ENCODE measurements around the gene MMRN2. TPM values are rescaled to one million over a fixed set of nuclear protein-coding genes. Genes with fewer than 3 reads are reported as not detected.
"Not testable (repeated sequence)": the region's sequence is repeated elsewhere in the genome, so short reads cannot be mapped to it uniquely, and the experiment has no call there.

The MMRN2 gene
- total RNA-seq, 1 donor from 2014 or later: not detected

DNA sequence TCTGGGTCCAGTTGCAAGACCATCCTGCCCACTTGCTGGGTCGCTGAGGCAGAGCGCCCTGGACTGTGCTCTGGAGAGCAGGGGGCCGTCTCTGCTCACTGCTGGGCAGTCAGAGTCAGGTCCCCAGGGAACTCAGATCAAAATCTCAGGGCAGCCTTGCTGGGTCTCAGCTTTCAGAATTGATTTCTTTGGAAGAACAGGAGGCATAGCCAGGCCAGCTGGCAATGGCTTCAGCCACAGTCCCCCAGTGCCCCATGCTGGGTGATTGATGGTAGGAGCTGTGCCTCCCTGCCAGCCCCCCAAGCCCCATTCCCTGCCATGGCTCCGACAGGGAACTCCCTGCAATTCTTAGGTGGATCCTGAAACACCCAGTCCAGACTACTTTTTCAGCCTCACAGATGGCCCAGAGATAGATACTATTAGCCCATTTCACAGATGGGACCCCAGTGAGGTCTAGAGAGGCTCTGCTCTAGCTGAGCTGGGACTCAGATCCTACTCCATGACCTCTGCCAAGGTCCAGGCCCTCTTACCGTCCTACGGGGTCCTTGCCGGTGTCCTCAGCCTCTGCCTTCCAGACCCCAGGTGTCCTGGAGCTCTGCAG lies 467 bp downstream of the MMRN2 start:
- intact Hi-C loops (cut with micrococcal nuclease): no loop called here

DNA sequence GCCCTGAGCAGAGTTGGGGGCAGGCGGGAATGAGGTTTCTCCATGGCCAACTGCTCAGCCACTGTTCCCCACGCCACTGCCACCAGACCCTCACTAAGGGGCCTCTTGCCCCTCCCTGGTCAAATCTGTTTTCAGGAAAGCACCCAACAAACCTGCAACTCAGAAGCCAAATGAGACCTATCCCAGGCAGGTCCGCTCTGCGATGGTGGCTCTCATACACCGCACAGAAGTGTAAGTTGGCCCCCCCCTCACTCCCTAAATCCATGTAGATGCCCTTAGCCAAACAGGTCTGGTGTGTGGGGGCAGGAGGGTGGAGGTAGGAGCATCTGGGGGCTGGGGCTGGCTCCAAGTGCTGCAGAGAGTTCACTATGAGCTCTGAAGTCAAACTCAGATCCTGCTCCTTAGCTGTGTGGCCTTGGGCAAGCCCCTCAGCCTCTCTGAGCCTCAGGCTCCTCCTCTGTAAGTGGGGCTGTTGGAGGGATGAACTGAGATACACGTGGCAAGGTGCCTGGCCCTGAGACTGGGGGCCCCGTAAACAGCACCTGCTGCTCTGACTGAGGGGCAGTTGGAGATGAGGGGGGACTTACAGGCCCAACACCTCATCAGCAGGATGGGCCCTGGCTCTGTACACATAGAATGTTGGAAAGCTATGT lies 1.1 kb downstream of the MMRN2 start:
- intact Hi-C loops (cut with micrococcal nuclease): no loop called here

DNA sequence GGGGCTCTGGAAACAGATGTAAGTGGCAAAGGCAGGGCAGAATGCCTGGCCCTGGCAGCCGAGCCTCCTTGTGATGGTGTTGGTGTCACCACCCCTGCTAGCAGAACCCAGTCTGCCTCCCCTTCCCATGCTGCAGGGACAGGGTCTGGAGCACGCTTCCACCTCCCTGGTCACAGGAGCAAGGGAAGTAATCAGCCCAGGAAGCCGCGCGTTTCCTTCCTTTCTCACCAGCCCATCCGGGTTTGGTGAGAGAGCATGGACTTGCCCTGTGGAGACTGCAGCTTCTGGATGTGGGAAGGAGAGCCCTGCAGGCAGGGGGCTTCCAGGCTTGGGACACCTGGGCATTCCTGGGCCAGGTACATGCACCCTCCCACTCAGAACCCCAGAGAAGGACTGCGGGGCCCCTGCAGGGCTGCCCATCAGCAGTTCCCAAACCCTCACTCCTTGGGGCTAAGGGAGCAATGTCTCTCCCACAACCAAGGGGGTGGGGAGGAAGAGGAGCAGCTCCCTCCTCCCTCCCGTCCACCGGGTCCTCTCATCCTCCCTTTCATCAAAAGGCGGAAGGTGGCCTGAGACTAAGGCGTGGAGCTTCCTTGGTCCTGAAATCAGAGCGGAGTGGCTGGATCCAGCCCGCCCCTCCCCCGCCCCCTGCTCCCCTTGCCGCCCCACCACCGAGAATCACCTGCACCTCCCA lies 1.8 kb downstream of the MMRN2 start:
- intact Hi-C loops (cut with micrococcal nuclease): no loop called here

DNA sequence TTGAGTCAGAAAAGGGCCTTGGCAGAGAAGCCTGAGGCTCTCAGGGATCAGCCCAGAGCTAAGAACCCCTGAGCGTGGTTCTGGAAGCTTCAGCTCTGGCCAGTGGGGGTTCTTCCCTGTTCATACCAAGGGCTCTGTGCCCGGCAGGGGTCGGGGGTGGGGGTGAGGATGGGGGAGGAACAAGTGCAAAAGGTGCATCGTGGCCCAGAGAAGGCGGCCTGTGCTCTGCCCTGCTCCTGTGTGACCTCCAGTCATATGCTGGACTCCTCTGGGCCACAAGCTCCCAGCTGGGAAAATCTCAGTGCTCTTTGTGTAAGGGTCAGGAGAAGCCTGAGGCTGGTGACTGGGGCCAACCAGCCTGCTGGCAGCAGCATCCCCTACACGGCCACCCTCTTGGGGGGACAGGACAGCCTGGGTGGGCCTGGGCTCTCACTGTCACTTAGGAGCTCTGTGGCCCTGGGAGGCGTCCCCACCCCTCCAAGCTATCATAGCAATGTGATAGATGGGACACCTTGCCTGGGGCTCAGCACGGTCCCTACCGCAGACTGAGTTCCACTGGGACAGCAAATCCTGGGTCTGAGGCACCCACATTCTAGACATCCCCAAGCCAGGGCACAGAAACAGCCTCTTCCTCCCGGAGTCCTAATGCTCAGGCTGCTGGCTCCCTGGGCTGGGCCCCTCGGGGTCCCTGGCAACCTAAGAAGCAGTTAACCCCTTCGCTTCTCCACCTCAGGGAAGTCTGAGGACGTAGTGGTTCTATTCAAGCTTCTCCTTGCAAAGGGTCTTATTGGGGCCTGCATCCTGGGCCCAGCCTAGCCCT lies 2.5 kb downstream of the MMRN2 start:
- intact Hi-C loops (cut with micrococcal nuclease): no loop called here

DNA sequence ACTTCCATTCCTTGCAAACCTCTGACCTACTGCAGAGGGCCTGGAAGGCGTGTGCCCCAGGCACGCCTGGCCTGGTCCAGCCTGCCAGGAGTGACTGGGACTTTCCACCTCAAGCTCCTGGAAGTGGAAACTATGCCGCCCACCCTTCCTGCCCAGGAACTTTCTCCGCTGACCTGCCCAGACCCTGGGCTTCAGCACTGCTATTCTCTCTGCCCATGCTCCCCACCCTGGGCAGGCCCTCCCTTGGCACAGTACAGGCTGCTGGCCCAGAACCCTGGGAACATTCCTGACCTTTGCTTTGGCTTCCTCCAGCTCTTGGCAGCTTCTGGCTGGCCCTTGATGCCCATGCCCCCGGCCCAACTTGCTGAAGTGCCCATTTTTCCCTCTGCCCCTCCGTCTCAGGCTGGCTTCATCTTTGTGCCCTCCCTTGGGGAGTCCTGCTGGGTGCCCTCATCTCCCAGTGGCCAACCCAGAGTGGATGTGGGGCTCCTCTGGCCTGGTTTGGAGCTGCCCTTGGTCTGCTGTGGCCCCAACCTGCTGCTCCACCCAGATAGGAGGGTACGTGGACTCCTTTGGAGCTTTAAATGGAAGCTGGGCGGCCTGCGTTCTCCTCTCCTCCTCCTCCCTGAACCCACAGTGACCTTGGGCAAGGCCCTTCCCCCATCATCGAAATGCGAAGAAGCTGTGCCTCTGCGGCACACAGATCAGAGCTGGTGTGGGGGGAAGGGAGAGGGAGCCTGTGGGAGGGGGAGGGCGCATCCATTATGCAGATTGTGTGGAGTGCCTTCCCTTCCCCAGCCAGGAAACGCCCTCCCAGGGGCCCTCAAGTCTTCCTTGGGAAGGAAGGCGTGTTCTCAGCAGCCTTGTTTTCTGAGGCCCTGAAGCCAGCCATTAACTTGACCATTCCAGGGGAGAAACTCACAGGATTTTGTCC lies 3.4 kb downstream of the MMRN2 start:
- intact Hi-C loops (cut with micrococcal nuclease): no loop called here

DNA sequence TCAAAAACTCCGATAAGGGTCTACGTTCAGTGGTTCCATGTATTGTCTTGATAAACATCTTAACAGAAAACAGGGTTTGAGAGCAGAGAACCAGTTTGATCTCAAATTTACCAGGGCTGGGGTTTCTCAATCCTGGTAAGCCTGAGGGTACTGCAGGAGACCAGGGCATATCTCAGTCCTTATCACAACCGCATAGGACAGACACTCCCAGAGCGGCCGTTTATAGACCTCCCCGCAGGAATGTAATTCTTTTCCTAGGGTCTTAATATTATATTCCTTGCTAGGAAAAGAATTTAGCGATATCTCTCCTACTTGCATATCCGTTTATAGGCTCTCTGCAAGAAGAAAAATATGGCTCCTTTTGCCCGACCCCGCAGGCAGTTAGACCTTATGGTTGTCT lies 4.7 kb downstream of the MMRN2 start:
- intact Hi-C loops (cut with micrococcal nuclease): not testable (repeated sequence)

DNA sequence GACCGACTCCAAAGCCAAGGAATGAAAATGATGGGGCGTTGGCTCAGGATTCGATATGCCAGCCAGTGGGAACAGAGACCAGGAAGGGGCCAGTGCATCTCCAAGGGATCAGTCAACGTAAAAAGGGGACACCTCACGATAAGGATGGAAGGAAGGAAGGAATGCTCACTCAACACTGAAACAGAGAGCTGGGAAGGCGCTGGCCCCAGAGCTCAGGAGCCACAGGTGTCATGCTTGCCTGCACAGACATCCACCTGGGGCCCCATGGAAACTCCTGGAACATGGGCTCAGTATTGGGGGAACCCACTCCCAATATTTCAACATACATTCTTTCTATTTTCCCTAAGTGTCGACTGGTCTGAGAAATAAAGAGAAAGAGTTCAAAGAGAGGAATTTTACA lies 5.3 kb downstream of the MMRN2 start:
- intact Hi-C loops (cut with micrococcal nuclease): no loop called here

DNA sequence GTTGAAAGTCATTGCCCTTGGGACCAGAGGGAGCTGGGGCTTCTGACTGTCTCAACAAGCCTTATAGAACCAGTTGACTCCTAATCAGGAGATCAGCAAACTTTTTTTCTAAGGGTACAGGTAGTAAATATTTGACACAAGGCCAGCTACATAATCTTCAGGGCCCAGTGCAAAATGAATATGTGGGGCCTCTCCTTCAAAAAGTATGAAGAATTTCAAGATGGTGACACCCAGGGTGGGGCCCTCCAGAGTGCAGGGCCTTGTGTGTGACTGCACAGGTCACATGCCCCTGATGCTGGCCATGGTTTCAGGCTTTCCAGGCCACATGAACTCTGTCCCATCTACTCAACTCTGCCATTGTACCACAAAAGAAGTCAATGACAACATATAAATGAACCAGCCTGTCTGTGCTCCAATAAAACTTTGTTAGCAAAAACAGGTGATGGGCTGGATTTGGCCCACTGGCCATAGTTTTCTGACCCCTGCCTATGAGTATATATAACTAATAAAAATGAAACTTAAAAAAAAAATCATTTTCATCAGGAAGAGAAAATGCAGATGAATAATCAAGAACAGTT lies 6.1 kb downstream of the MMRN2 start:
- intact Hi-C loops (cut with micrococcal nuclease): no loop called here

DNA sequence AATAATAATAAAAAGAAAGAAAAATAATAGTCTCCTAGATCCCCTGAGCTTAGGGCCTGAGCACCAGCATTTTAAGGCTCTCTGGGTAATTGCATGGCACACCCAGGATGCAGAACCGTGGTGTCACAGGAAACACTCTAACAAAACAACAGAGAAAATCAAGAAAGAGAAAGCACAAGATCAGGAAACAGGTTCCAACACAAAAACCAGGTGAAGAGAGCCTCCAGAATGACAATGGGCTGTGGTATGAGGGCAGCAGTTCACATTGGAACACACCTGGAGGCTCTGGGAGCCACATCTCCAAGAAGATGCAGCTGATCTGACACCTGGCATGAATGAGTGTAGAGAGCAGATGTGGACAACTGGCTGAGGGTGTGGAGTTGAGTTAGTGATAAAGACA lies 7.1 kb downstream of the MMRN2 start:
- intact Hi-C loops (cut with micrococcal nuclease): no loop called here

DNA sequence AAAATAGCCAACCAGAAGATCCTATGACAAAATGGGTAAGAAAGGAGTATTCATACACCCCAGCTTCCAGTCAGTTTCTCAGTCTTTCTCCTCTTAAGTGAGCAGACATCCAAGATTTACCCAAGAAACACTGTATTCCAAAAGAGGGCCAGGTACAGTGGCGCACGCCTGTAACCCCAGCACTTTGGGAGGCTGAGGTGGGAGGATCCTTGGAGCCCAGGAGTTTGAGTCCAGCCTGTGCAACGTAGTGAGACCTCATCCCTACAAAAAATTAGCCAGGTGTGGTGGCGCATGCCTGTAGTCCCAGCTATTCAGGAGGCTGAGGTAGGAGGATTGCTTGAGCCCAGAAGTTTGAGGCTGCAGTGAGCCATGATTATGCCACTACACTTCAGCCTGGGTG lies 9.6 kb downstream of the MMRN2 start:
- intact Hi-C loops (cut with micrococcal nuclease): not testable (repeated sequence)

DNA sequence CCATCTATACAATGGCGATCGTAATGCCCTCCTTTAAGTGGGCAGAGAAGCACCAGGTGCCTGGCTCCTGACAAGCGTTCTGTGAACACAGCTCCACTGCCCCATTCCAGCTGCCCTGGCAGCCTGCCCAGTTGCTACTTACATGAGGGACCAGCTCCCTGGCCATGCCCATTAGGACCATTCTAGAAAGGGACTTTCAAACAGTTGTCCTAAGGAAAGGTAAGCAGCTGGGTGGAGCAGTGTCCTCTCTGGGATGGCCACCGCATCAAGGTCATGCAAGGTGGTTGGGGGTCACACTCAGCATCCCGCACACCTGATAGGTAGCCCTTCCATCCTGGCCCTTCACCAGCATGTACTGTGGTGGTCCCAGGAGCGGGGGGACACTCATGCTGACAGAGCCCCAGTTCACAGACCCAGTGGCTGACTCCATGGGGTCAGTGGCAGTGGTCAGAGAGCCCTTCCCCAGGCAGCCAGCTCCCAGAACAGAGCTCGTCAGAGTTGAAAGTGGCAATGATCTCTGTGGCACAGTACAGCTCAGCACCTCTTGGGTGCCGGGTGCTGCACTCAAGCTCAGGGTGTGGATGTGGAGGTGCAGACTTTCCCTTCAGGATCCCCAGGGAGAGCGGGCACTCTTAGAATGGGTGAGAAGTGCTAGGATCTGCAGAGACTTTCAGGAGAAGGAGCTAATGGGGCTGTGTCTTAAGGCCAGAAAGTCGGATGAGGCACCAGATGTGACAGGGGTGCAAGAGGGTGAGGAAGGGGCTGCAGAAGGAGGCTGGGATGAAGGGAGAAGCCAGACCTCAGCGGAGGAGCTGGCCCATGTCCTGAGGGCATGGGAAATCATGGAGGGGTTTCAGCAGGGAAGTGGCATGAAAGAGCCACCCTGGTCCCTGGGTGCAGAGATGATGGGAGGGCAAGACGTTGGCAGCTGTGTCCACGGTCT lies 10.9 kb downstream of the MMRN2 start:
- intact Hi-C loops (cut with micrococcal nuclease): no loop called here

DNA sequence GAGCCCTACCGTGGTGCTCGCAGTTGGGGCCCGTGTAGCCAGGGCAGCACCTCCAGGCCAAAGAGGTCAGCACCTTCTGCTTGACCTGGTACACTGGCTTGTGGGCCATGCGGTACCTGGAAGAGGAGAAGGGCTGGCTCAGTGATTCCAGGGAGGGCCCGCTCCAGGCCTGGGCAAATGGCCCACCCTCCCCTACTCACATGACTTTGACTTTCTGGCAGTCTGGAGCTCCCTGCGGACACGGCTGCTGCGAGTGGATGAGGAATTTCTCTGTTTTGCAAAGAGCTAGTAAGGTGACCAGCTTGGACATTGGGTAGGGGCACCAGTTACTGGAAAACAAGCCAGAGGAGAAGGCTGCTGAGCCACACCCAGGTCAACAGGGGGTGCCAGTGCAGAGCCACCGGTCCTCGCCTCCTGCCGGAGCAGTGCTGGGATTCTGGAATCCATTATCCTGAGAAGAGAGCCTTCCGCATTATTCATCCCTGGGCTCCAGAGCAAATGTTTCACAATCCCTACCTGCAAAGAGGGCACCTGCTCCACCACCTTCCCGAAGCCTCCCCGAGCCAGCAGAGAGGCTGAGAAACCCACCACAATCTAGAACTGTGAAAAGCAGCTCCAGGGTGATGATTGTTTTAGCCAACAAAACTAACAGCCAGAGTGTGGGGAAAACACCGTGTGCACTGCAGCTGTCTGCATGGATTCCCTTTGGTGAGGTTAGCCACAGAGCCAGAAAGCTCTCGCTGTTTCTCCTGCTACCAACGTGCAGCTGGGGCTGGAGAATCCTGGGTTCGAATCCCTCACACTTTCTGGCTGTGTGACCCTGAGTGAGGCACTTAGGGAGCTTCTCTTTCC lies 11.8 kb downstream of the MMRN2 start:
- intact Hi-C loops (cut with micrococcal nuclease): no loop called here

DNA sequence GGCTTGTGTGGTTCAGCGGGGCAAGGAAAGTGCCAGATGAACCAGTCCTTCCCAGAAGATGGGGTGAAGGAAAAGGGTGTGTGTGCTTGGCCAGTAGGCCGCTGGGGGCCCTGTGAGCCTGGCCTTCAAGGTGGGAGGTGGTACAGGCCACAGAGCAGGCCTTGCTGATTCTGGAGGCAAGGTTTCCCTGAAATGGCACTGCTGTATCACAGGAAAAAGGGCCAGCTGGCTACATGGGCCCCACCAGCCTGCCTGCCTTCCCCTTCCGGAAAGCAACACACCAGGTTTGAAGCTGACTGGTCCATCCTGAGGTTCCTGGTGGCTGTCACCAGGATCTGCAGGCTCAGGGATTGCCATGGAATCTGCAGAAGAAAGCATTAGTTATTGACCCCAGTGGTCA lies 12.5 kb downstream of the MMRN2 start:
- intact Hi-C loops (cut with micrococcal nuclease): no loop called here

DNA sequence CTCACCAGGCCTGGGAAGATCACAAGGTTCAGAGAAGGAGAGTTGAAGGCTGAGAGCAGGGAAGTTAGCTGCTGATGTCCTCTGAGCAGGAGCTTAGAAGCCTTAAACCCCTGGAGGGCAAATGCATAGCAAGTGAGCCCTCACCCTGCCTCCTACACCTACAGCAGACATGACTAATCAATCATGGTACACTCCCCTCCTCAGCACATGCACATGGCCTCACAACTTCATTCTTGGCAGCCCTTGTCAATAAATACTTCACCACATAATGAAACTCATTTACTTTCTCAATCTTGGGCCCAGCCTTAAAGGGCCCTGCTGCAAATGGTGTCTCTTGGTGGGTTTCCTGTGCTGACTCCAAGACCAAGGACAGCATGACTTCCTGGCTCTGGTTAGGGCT lies 12.9 kb downstream of the MMRN2 start:
- intact Hi-C loops (cut with micrococcal nuclease): no loop called here

DNA sequence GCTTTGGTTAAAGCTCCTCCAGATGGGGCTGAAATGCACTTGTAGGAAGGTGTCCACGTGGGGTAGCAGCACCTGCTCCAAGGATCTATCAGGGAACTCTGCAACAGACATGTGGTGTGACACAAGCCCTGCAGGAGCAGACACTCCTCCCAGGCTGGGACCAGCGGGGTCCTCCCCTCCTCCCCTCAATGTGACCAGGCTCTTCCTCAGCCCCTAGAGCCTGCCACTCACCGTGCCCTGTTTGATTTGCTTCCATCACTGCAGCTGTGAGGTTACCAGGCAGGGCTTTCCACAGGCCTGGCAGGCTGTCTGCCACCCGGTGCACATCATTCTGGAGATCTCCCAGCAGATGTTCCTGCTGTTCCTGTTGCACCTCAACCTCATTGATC lies 13.4 kb downstream of the MMRN2 start:
- intact Hi-C loops (cut with micrococcal nuclease): no loop called here

DNA sequence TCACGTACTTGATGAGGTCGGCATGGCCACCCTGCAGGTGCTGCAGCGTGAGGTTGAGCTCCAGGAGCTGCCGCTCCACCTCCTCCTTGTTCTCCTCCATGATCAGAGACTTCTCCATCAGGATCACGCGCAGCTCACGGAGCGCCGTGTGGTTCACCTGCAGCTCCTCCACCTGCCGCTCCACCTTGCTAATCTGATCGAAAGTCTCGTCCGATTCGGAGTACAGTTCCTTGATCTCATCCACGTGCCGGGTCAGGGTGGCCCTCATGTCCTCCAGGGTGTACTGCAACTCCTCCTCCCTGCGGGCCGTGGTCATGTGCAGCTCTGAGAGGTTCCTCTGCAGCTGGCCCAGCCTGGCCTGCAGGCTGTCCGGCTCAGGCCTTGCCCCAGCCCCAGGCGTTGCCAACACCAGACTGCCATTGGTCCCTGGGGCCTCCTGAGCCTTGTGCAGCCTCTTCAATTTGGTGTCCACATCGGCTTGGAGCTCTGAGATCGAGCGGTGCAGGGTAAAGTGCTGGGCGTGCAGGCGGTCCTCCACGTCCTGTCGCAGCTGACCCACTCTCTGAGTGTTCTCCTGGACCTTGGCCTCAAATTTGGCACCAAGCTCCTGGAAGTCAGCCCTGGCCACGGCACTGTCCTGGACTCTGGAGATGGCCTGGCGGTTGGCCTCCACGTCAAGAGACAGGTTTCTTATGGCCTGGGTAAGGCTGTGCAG lies 13.9 kb downstream of the MMRN2 start:
- intact Hi-C loops (cut with micrococcal nuclease): no loop called here

DNA sequence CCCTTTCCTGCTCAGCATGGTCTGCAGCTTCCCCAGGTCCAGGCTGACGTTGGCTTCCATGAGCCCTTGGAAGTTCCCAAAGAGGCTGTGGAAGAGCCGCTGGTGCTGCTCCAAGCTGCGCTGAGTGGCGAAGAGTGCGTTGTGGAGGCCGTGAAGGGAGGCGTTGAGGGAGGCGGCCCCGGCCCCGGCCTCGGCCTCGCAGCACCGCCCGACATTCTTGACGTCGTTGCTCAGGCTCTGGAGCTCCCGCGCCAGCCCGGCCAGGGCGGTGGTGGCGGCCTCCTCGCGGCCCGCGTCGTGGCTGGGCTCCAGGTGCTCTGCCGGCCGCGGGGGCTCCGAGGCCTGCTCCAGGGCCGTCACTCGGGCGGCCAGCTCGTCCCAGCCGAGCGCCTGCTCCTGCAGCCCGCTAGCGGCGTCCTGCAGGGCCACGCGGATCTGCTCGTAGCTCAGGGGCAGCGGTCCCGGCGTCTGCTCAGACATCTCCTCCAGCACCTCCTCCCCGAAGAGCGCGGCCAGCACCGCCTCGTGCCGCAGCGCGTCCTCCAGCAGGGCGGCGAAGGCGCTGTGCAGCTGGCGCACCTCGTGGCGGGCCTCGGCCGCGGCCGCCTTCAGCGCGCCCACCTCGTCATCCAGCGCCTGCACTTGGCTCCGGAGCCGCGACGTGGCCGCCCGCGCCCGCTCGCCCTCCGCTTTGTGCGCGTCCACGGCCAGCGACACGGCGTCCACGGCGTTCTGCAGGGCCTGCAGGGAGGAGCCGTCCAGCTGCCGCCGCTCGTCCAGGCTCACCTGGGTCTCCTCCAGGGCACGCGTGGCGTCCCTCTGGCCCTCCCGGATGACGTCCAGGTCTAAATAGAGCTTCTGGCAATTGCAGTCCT lies 14.7 kb downstream of the MMRN2 start:
- intact Hi-C loops (cut with micrococcal nuclease): no loop called here
